Mesangial cell (primary cell): ENCODE data around the gene RNU1-1. TPM values are rescaled to one million over a fixed set of nuclear protein-coding genes. Genes with fewer than 3 reads are reported as not detected.

Source experiments
- total RNA-seq: library from RNA; depleted of rRNA; stranded (reverse); fragments of >200 nt; gene quantifications from 2 replicates; pipeline ENCODE4 v1.2.3, GENCODE V29; 2015

The RNU1-1 gene
- under 0.01 TPM in 2 replicates for total RNA-seq

DNA sequence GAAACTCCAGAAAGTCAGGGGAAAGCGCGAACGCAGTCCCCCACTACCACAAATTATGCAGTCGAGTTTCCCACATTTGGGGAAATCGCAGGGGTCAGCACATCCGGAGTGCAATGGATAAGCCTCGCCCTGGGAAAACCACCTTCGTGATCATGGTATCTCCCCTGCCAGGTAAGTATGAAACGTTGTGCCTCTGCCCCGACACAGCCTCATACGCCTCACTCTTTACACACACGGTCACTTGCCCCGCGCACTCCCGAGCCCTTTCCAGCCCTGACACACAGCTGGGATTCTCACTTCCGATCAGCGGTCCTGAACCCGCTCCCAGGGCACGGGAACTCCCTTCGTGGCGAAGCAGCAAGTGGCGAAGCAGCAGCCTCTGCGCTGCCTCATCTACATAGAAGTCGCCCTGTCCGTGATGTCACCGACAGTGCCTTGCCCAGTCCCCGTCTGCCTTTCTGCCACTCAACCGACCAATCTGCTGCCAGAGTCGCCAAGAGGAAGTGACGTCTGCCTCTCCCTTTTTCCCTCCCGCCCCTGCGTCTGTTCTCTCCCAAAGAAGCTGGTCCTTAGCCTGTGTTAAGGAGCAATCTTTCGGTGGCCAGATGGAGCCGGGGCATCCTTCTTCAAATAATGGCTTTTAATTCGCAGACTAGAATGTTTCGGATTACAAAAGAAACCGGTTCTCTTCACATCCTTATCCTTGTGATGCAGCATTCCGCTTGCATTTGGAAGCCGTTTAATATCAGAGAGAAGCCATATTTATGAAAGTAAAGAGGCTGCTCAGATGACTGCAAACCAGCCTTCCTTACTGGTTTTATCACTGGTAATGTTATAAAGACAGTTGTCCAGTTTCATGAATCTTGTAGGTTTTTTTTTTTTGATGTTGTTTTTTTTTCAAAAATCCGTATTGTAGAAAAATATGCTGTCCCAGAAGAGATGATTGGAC, at the start of gene RNU1-1:
Gene RNU1-1 (minus strand): TSS at position 179 of the 949 bp plus-strand sequence.

Other genes starting within 250 kb of the RNU1-1 start
- 13.5 and 22.2 TPM in 2 replicates for gene FBXO42, start 161.8 kb downstream of the RNU1-1 start, total RNA-seq
- gene SZRD1, start 147.0 kb downstream of the RNU1-1 start, total RNA-seq = 66.8 and 92.7 TPM in 2 replicates
- not detected in 2 replicates for gene SPATA21, start 76.9 kb downstream of the RNU1-1 start, total RNA-seq
- 95.5 and 100 TPM in 2 replicates for gene NECAP2, start 73.6 kb downstream of the RNU1-1 start, total RNA-seq
- gene NBPF1, start 99.3 kb upstream of the RNU1-1 start, total RNA-seq = 7.2 and 12.2 TPM in 2 replicates
- under 0.01 TPM in 2 replicates for gene RNU1-3, start 152.7 kb upstream of the RNU1-1 start, total RNA-seq
- under 0.01 TPM in 2 replicates for gene RNU1-4, start 226.2 kb upstream of the RNU1-1 start, total RNA-seq